ENCODE measurements around the gene CPT2. TPM values are rescaled to one million over a fixed set of nuclear protein-coding genes. Genes with fewer than 3 reads are reported as not detected.
A peak's percentile ranks its signal among the peaks of the same experiment; 100 is the strongest.

The CPT2 gene
- total RNA-seq, 6 experiments from 2014 or later: 12.0 to 14.4 (median 12.7) TPM

DNA sequence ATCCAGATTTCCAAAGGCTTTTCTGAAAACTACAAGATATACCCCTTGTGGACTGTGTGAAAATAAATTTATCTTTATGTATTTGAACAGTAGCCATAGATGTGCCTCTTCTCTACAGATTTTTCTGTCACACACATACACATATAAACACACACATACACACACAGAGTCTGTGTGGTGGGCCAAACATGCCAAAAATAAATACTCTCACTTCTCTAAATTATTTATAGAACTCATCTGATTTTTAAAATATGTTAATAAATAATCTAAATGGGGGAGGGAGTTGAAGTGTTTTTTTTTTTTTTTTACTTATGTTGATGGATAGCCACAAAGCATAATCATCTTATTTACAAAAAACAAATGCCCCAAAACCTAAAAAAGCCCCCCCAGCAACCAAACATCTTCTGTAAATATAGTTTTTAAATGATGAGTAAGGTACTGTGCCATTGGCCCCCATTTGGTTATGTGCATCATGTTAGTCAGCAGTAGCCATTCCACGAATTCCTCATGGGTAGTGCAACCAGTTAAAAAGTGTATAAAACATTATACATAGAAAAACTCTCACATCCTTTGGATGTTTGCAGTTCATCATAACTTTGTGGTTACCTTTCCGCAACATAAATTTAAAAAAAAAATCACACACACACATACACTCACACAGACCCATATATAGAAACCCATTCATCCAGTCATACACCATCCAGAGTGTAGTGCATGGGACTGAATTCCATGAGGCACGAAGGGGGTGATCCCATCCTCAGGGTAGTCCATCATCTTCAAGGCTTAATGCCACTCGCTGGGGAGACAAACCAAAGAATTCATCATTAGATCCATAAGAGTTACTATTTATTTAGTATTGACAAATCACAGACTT is 49.9 kb downstream of the CPT2 start:
- peaks cover 8% of the 10 kb centered on the region; the same call in 1 of the 2 replicates for H3K36me3 Mint-ChIP-seq (ENCODE audit: low read depth)
- H3K9me3 Mint-ChIP-seq: no peaks in the 10 kb centered on the region
- peak overlapping the region; percentile 38 for H3K4me3 Mint-ChIP-seq
- TF ChIP-seq, protein P1, sequence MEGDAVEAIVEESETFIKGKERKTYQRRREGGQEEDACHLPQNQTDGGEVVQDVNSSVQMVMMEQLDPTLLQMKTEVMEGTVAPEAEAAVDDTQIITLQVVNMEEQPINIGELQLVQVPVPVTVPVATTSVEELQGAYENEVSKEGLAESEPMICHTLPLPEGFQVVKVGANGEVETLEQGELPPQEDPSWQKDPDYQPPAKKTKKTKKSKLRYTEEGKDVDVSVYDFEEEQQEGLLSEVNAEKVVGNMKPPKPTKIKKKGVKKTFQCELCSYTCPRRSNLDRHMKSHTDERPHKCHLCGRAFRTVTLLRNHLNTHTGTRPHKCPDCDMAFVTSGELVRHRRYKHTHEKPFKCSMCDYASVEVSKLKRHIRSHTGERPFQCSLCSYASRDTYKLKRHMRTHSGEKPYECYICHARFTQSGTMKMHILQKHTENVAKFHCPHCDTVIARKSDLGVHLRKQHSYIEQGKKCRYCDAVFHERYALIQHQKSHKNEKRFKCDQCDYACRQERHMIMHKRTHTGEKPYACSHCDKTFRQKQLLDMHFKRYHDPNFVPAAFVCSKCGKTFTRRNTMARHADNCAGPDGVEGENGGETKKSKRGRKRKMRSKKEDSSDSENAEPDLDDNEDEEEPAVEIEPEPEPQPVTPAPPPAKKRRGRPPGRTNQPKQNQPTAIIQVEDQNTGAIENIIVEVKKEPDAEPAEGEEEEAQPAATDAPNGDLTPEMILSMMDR (IDR thresholded peaks at IDR 0.05): no peak
- H3K4me1 Mint-ChIP-seq (ENCODE audit: low read depth): peaks cover 35% of the 10 kb centered on the region
- H3K27ac Mint-ChIP-seq: peak overlapping the region; percentile 84
- peak; percentile 92 for DNase-seq
- H3K27me3 Mint-ChIP-seq (ENCODE audit: insufficient read depth): no peaks in the 10 kb centered on the region

GRCh38 chr1:53249706-53250105 is 53.1 kb downstream of the CPT2 start:
- peak overlapping the region; percentile 70 for H3K27ac Mint-ChIP-seq
- DNase-seq: peak; percentile 34
- H3K4me3 Mint-ChIP-seq: no peak overlapping the region
- TF ChIP-seq, protein P1 (IDR thresholded peaks at IDR 0.05): no peak
- H3K4me1 Mint-ChIP-seq (ENCODE audit: low read depth): peaks cover 50% of the 10 kb centered on the region
- no peaks in the 10 kb centered on the region for H3K9me3 Mint-ChIP-seq
- peaks cover 8% of the 10 kb centered on the region; the same call in 1 of the 2 replicates for H3K36me3 Mint-ChIP-seq (ENCODE audit: low read depth)
- H3K27me3 Mint-ChIP-seq (ENCODE audit: insufficient read depth): no peaks in the 10 kb centered on the region

GRCh38 chr1:53250325-53250724 is 53.7 kb downstream of the CPT2 start:
- no peak overlapping the region; the same call in 1 of the 2 replicates for H3K27ac Mint-ChIP-seq
- peaks cover 56% of the 10 kb centered on the region for H3K4me1 Mint-ChIP-seq (ENCODE audit: low read depth)
- 0 out of 2 replicates have a peak, but pooled peaks cover 8% of the 10 kb centered on the region for H3K36me3 Mint-ChIP-seq (ENCODE audit: low read depth)
- no peaks in the 10 kb centered on the region for H3K9me3 Mint-ChIP-seq
- no peak for DNase-seq
- H3K27me3 Mint-ChIP-seq (ENCODE audit: insufficient read depth): no peaks in the 10 kb centered on the region
- TF ChIP-seq, protein P1 (IDR thresholded peaks at IDR 0.05): no peak
- no peak overlapping the region for H3K4me3 Mint-ChIP-seq

DNA sequence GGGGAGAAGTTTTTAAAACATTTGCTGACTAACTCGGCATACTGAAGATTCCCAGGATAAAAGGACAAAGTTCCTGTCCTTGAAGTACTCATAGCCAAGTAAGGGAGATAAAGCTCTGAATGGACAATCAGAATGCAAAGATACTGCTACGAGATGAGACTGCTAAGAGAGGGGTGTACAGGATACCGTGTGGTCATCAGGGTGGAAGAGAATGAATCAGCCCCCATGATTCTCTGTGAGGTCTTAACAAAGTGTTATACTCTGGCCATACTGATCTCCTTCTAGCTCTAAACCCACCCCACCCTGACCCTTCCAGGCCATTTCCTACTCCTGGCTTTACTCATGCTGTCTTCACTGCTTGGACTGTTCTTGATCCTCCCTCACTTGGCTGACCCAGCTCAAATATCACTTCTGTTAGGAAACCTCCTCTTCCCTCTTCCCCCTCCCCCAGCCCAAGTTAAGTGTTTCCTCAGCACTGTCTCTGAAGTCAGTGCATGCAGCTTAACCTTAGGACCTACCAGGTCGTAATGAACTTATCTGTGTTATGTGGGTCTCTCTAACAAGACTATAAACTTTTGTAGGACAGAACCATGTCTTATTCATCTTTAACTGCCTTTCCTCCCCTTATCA is 57.5 kb downstream of the CPT2 start:
- no peaks in the 10 kb centered on the region for H3K9me3 Mint-ChIP-seq
- H3K36me3 Mint-ChIP-seq (ENCODE audit: low read depth): 0 out of 2 replicates have a peak, but pooled peaks cover 8% of the 10 kb centered on the region
- peaks cover 43% of the 10 kb centered on the region for H3K4me1 Mint-ChIP-seq (ENCODE audit: low read depth)
- no peaks in the 10 kb centered on the region for H3K27me3 Mint-ChIP-seq (ENCODE audit: insufficient read depth)
- TF ChIP-seq, protein P1 (IDR thresholded peaks at IDR 0.05): no peak
- H3K27ac Mint-ChIP-seq: peak overlapping the region; percentile 97
- DNase-seq: peak; percentile 71
- H3K4me3 Mint-ChIP-seq: peak overlapping the region; percentile 33

- Mint-ChIP-seq H3K4me3 (peak overlapping the region; percentile 6; the same call in 1 of the 2 replicates), H3K36me3 (ENCODE audit: low read depth) (0 out of 2 replicates have a peak, but pooled peaks cover 2% of the 10 kb centered on the region), H3K9me3 (no peaks in the 10 kb centered on the region), H3K27me3 (ENCODE audit: insufficient read depth) (no peaks in the 10 kb centered on the region), H3K4me1 (ENCODE audit: low read depth) (peaks cover 36% of the 10 kb centered on the region), H3K27ac (peak overlapping the region; percentile 97)
- peak; percentile 22 for DNase-seq
- TF ChIP-seq, protein P1 (IDR thresholded peaks at IDR 0.05): peak; percentile 64
These were observed 58.4 kb downstream of the CPT2 start for GRCh38 chr1:53255031-53255430.
